Astrocyte of the spinal cord (primary cell): Measurements from ENCODE around the gene HDGFL3.
"Not testable (repeated sequence)": the region's sequence is repeated elsewhere in the genome, so short reads cannot be mapped to it uniquely, and the experiment has no call there.

Source experiments
- DNase-seq: peaks from one replicate; pipeline ENCODE4 v3.0.0; 2011; ENCODE audit warnings: low read depth, low spot score
- H3K4me3 ChIP-seq: 2 replicates; pipeline ENCODE4 v1.5.1; 2011; ENCODE audit warnings: low read depth, mild to moderate bottlenecking, low read length, moderate library complexity
- CTCF ChIP-seq: IDR thresholded peaks from 2 replicates; pipeline ENCODE4 v1.5.1; 2012; ENCODE audit warnings: low read depth, mild to moderate bottlenecking, low read length, inconsistent platforms
- in situ Hi-C: cut with HindIII; loops from 2 replicates; pipeline ENCODE4 v1.10.0; 2017; ENCODE audit warnings: low sequenced_read_pairs

The HDGFL3 gene

GRCh38 chr15:83090465-83090864, 117.2 kb downstream of the HDGFL3 start:
- DNase-seq: no peak
- no peak for TF ChIP-seq CTCF
- no peak overlapping the region for H3K4me3 ChIP-seq
- in situ Hi-C loops: no loop called here

- in situ Hi-C loops: no loop called here
- TF ChIP-seq CTCF: no peak
- H3K4me3 ChIP-seq: no peak overlapping the region
- DNase-seq: no peak
Measured at GRCh38 chr15:83088876-83089275, 118.7 kb downstream of the HDGFL3 start.

- TF ChIP-seq CTCF: no peak
- H3K4me3 ChIP-seq: no peak overlapping the region
- no peak for DNase-seq
- in situ Hi-C loops: no loop called here
Measured at GRCh38 chr15:83087576-83087975, 120.0 kb downstream of the HDGFL3 start.

GRCh38 chr15:83085864-83086552, 121.6 kb downstream of the HDGFL3 start:
- in situ Hi-C loops: not testable (repeated sequence)

GRCh38 chr15:83085461-83085860, 122.2 kb downstream of the HDGFL3 start:
- DNase-seq, H3K4me3 ChIP-seq, in situ Hi-C loops: not testable (repeated sequence)

More at GRCh38 chr15:83085864-83086552, 121.6 kb downstream of the HDGFL3 start:
- not testable (repeated sequence) for H3K4me3 ChIP-seq, DNase-seq

GRCh38 chr15:83082730-83083386, 124.8 kb downstream of the HDGFL3 start:
- no peak for TF ChIP-seq CTCF
- in situ Hi-C loops: no loop called here

GRCh38 chr15:83081256-83082014, 126.2 kb downstream of the HDGFL3 start:
- TF ChIP-seq CTCF: no peak
- in situ Hi-C loops: no loop called here
- H3K4me3 ChIP-seq: no peak overlapping the region
- DNase-seq: no peak

More at GRCh38 chr15:83082730-83083386, 124.8 kb downstream of the HDGFL3 start:
- no peak overlapping the region for H3K4me3 ChIP-seq
- DNase-seq: no peak
